NCI-H524 (cell line): ENCODE results near the gene PTPRT.

Experiments used
- DNase-seq, 2 experiments: peaks; one replicate each; lab custom pipeline; 2025; lab: John Stamatoyannopoulos, UW

The PTPRT gene

DNA sequence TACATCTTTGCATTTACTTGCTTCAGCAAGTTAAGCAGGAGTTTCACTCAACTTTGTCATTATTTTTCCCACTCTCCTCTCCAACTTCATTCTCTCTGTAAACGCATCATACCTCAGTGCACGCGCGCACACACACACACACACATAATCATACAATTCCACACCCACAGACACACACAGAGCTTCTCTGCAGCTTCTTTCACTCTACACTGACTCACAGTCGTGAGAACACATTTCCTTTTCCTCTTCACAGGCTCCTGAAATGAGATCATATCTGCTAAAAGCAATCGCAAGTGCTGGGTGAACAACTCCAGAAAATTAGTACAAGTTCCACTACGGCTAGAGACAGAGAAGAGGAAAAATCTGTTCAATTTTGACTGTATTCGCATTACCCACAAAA is 215.4 kb downstream of the PTPRT start:
- DNase-seq: no peak

GRCh38 chr20:42972591-42972990 is 217.1 kb downstream of the PTPRT start:
- no peak for DNase-seq

DNA sequence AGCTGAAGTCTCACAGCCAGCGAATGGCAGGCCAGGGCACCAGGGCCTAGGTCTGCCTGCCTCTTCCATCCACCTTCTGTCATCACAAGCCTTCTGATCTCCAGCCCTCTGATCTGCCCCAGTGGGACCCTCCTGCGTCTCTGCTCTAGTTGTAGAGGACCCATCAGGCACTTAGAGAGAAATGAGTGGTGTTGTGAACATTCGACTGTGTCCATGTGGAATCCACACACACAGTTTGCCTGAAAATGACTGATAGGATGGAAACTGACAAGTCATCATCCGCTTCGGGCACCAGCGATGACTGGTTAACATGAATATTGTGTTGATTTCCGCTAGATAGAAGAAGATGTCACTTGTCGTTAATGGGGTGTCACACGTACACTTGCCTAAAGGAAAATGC is 221.0 kb downstream of the PTPRT start:
- DNase-seq: no peak

DNA sequence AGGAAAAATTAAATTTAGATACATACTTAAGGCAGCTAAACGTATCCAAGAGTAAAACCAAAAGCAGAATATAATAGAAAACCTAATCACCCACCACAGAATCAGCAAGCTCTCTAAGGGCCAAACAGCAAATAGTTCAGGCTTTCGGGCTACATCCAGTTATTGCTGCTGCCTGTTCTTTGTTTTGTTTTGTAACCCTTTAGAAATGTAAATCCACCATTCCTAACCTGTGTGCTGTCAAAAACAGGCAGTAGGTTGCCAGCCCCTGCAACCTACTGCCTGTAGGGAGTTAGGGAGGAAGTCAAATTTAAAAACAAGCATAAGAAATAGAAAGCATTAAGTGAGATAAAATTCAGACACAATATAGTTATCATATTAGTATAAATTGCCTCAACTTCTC is 225.9 kb downstream of the PTPRT start:
- no peak for DNase-seq

GRCh38 chr20:42961771-42962170 is 227.9 kb downstream of the PTPRT start:
- DNase-seq: no peak

GRCh38 chr20:42959996-42960395 is 229.7 kb downstream of the PTPRT start:
- DNase-seq: no peak

- DNase-seq: no peak
Observed at GRCh38 chr20:42958367-42959069, 231.2 kb downstream of the PTPRT start.

DNA sequence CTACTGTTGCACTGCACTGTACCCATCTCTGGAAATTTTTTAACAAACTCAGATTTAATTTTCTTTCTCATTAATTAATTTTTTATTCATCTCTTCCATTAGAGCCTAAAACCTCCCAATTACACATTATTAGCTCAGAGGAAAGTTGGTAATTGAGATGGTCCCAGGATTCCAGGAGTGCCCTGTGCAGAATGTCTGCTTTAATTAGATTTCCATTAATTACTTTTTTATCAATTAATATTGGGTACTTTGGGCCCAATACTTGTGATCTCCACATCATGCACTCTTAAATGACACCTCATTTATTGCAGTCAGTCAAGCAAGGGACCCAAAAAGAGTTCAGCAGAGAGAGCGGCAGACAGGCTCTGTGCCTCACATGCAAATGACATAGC is 232.0 kb downstream of the PTPRT start:
- no peak for DNase-seq

DNA sequence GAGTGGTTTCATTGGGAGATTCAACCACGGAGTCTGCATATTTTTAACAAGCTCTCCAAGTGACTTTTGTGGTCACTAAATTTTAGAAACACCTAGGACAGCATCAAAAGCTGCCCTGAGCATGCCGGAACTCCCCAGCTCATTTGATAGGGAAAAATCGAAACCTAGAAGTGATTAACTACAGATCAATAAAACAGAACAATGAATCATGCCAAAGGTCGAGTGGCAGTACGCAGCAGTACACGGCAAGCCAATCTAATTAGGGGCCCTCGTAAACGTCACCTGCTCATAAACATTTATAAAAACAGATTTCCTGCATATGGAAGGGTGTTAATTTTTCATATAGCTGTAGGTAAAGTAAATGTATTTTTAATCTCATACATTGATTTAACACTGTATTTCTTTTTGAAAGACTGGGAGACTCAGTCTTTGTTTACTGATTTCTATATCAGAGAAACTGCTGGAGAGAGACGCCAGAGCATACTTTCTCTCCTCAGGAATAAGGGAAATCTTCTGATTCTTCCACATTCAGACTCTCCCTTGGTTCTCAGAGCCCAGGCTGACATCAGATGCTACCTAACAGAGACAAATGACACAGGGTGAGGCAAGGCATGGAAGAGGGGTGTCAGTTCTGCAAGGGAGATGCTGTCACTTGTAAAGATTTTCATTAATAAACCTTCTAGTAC is 232.5 kb downstream of the PTPRT start:
- DNase-seq: no peak

DNA sequence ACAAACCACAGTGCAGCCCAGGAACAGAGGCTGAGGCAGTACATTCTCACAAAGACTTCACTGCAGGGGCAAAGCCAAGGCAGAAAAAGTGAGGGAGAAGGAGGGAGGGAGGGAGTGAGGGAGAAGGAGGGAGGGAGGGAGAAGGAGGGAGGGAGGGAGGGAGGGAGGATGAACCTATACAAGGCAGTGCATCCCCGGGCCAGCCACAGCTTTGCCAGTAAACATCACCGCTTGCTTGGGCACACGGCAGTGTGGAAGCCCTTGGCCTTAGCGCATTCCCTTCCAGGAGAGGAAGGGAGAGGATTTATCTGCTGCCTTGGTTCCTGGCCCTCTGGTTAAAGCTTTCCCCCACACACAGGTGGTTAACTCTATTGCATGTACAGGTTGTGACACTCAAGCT is 234.0 kb downstream of the PTPRT start:
- DNase-seq: no peak

- no peak for DNase-seq
Observed at GRCh38 chr20:42954951-42955350, 234.8 kb downstream of the PTPRT start.

DNA sequence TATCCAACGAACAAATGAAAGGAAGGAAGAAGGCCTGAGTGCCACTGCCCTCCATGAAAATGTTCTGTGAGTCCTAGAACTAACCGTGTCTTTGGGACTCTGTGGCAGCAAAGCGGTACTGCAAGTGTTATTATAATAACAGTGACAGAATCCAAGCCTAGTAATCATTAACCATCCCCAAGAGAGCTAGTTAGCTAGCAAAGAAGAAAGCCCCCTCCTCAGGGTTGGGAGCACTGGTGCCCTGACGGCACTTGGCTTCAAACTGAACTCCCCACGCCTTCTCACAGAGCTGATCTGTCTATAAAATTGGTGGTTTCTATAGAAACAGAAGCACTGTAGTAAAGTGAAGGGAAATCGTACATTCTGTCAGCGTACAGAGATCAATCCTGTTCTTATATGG is 239.8 kb downstream of the PTPRT start:
- no peak for DNase-seq

DNA sequence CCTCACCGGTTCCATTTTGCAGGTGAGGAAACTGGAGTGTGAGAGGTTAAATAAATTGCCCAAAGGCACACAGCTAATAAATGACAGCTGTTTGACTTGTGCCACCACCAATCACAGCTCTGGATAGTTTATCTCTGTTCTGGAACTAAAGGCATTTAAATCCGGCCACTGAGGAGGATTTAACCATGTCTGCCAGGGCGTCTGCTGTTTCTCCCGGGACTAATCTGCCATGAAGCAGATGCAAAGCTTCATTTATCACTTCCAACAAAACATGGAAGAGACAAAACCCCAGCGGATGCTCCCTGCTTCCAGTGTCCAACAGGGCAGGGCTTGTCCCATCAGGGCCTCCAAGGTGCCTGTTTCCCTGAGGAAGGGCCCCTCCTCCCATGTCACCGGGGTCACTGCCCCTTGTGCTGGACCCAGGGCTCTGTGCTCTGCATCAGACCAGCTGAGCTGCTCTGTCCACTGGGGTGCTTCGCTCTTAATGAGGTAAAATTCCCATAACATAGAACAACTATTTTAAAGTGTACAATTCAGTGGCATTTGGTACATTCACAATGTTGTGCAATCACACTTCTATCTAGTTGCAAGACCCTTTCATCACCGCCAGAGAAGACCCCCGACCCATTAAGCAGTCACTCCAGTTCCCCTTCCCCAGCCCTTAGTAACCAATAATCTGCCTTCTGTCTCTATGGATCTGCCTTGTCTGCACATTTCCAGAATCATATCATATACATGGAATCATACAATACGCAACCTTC is 244.3 kb downstream of the PTPRT start:
- DNase-seq: peak; percentile 67 to 76

- no peak for DNase-seq
Observed at GRCh38 chr20:42941629-42942028, 248.1 kb downstream of the PTPRT start.

DNA sequence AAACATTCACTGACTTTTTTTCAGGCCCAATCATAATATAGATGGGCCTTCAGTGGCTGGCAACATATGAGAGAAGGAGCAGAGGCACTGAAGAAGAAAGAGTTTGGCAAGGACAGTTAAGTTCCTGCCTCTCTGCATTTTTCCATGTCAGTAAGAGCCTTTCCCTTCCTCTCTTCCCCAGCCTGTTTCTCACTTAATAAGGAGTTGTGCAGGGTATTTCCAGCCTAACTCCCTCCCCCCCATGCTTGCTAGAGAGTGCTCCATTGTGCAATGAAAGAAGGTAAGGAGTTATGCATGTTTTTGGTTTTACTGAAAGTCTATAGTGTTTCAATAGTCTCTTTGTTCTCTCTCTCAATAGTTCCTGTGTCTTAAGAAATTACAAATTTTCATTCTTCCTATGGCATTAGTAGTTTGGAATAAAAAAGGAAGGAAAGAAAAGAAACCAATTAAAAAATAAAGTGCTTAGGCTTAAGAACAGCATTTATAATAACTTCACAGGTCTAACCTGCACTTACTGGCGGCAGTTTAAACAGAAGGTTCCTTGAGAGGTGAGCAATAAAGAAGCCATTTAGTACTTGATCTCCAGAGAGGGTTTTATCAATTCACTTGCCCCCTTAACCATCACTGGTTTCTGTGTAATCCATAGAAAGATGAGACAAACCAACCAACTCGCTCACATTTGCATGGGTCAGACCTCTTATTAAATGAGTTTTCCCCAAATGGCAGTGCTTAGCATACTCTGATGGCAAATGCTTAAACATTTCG is 251.1 kb downstream of the PTPRT start:
- DNase-seq: no peak

- no peak for DNase-seq
Observed at GRCh38 chr20:42936482-42936881, 253.2 kb downstream of the PTPRT start.

GRCh38 chr20:42924215-42924614 is 265.5 kb downstream of the PTPRT start:
- DNase-seq: no peak

DNA sequence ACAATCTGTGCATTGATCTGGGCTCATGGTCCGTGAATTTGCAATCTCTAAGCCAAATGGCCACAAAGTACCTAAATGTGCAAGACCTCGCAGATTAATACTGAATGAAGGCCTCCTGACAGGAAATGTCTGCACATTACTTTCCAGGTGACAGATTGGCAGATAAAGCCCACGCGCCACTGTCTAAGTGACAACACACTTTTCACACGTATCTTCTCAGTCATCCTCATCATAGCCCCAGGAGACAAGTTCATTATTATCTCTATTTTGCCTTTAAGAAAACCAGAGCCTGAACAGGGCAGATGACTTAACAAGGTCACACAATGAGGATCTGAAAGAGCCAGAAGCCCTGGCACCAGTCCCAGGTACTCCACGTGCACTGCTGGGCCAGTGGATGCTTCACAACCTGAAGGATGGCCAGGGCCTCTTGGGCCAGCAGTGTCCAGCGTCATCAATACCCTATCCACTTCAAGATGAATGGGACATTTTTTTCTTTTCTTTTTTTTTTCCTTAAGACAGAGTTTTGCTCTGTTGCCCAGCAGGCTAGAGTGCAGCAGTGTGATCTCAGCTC is 266.3 kb downstream of the PTPRT start:
- DNase-seq: no peak

GRCh38 chr20:42920776-42921175 is 268.9 kb downstream of the PTPRT start:
- no peak for DNase-seq

DNA sequence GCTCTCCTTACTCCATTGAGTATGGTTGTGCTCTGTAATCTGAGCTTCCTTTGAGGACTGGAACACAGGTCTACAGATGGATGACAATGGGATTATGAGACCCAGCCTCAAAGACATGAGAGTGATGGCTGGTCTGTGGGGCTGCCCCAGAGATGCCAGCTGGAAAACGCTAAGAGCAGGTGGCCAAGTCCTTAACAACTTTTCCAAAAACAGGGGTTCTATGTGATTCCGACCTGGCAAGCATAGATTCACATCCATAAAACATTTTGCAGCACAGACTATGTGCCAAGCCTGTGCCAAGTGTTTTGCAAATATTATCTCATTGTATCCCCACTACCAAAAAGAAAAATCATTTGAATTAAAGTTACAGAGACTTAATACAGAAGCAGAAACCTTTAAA is 270.4 kb downstream of the PTPRT start:
- DNase-seq: peak; percentile 16 to 86

GRCh38 chr20:42915081-42915480 is 274.6 kb downstream of the PTPRT start:
- no peak for DNase-seq

- no peak for DNase-seq
Observed at GRCh38 chr20:42914302-42914701, 275.4 kb downstream of the PTPRT start.
